Endothelial cell of umbilical vein (primary cell): ENCODE results near the gene SEC11A. TPM values are rescaled to one million over a fixed set of nuclear protein-coding genes. Genes with fewer than 3 reads are reported as not detected.

Experiments used
- BruUV-seq: library from RNA; stranded (reverse); fragments of 400-500 nt; replicated peaks from 2 replicates; lab custom pipeline; 2021; lab: Mats Ljungman, UMichigan
- CTCF ChIA-PET: fragments of 300-600, 350-600 bp; sonication (Branson Sonifier 250); formaldehyde crosslinking; loops from one replicate; lab custom pipeline; 2021; ENCODE audit warnings: antibody characterized with exemption, inconsistent platforms; lab: Charles Lee
- POLR2A ChIA-PET: fragments of 300-600, 350-600 bp; sonication (Branson Sonifier 250); formaldehyde crosslinking; loops from one replicate; lab custom pipeline; 2021; ENCODE audit warnings: antibody characterized with exemption, inconsistent platforms; lab: Charles Lee
- DNase-seq: peaks from one replicate; pipeline ENCODE4 v3.0.0-alpha.2; 2011; ENCODE audit warnings: low read depth, low spot score
- FAIRE-seq: peaks from 2 replicates; lab custom pipeline; 2011; peaks lifted over from hg19 to GRCh38; lab: Jason Lieb, UNC
- H2AFZ ChIP-seq: 2 replicates; pipeline ENCODE4 v1.6.0; 2012; ENCODE audit warnings: low read depth, low read length, control low read depth, inconsistent platforms
- H3K27ac ChIP-seq: 2 replicates; pipeline ENCODE4 v1.5.1; 2011; ENCODE audit warnings: low read depth, mild to moderate bottlenecking, control low read depth, low read length, moderate library complexity; ENCODE audit not compliant: insufficient read depth
- H3K27me3 ChIP-seq, 2 experiments: 2 replicates each; pipeline versions ENCODE4 v1.6.0 to v1.6.1; 2011; ENCODE audit warnings: low read length in 2 of 2, mixed read lengths in 1 of 2; ENCODE audit not compliant: control insufficient read depth in 2 of 2, insufficient read depth in 2 of 2
- H3K36me3 ChIP-seq, 2 experiments: 2 replicates in 1 of 2; 3 replicates in 1 of 2; pipeline ENCODE4 v1.5.1; 2011; ENCODE audit warnings: low read length in 2 of 2, mild to moderate bottlenecking in 1 of 2, moderate library complexity in 1 of 2; ENCODE audit not compliant: control insufficient read depth in 2 of 2, insufficient read depth in 2 of 2; ENCODE audit errors: extremely low read depth in 1 of 2
- H3K4me1 ChIP-seq: 3 replicates; pipeline ENCODE4 v1.5.1; 2011; ENCODE audit warnings: mild to moderate bottlenecking, low read length; ENCODE audit not compliant: control insufficient read depth, insufficient read depth; ENCODE audit errors: extremely low read depth
- H3K4me2 ChIP-seq: 2 replicates; pipeline ENCODE4 v1.6.1; 2011; ENCODE audit warnings: low read length, control low read depth, mixed read lengths; ENCODE audit not compliant: insufficient read depth
- H3K4me3 ChIP-seq, 3 experiments: fragments of 200-600 bp in 1 of 3; sonication (generic), shearing (Covaris generic) in 1 of 3; replicated peaks in 1 of 3; 2 replicates each; pipeline ENCODE4 v1.5.1; 2011 to 2016; ENCODE audit warnings: control low read depth in 3 of 3, low read length in 3 of 3, mild to moderate bottlenecking in 2 of 3, inconsistent platforms in 1 of 3, low read depth in 1 of 3, moderate library complexity in 1 of 3; ENCODE audit not compliant: insufficient read depth in 1 of 3
- H3K79me2 ChIP-seq: 2 replicates; pipeline ENCODE4 v1.6.0; 2012; ENCODE audit warnings: low read length, inconsistent platforms; ENCODE audit not compliant: control insufficient read depth, insufficient read depth
- H3K9ac ChIP-seq: replicated peaks from 2 replicates; pipeline ENCODE3; 2011; ENCODE audit warnings: low read length, control low read depth; ENCODE audit not compliant: insufficient read depth; ENCODE audit errors: extremely low read depth
- H3K9me1 ChIP-seq: replicated peaks from 3 replicates; pipeline ENCODE4 v1.6.0; 2011; ENCODE audit warnings: mild to moderate bottlenecking, low read length; ENCODE audit not compliant: control insufficient read depth, insufficient read depth; ENCODE audit errors: extremely low read depth
- H3K9me3 ChIP-seq: replicated peaks from 2 replicates; pipeline ENCODE4 v1.5.1; 2012; ENCODE audit warnings: low read length, inconsistent platforms; ENCODE audit not compliant: control insufficient read depth, insufficient read depth
- H4K20me1 ChIP-seq: replicated peaks from 2 replicates; pipeline ENCODE3; 2011; ENCODE audit warnings: mild to moderate bottlenecking, low read length; ENCODE audit not compliant: control insufficient read depth, insufficient read depth; ENCODE audit errors: extremely low read depth
- EZH2 ChIP-seq: IDR thresholded peaks from 2 replicates; pipeline ENCODE4 v1.6.1; 2012; ENCODE audit warnings: borderline replicate concordance, low read depth, mild to moderate bottlenecking, moderate library complexity, low read length, inconsistent platforms; ENCODE audit not compliant: severe bottlenecking
- FOS ChIP-seq: IDR thresholded peaks from 2 replicates; pipeline ENCODE4 v1.6.1; 2011; ENCODE audit warnings: mild to moderate bottlenecking, low read length, moderate library complexity, borderline replicate concordance; ENCODE audit not compliant: insufficient read depth
- GATA2 ChIP-seq: IDR thresholded peaks from 2 replicates; pipeline ENCODE4 v1.7.0; 2011; ENCODE audit warnings: low read depth, mild to moderate bottlenecking, moderate library complexity, mixed read lengths, low read length; ENCODE audit not compliant: insufficient read length, insufficient read depth
- JUN ChIP-seq: IDR thresholded peaks from 2 replicates; pipeline ENCODE4 v1.6.1; 2011; ENCODE audit warnings: borderline replicate concordance, low read depth; ENCODE audit not compliant: insufficient read length, insufficient read depth
- POLR2A ChIP-seq: IDR thresholded peaks from 2 replicates; pipeline ENCODE4 v1.6.1; 2012; ENCODE audit warnings: low read depth, mild to moderate bottlenecking, control low read depth, low read length
- dilution Hi-C: fragments of 300-500 bp; cut with MboI; formaldehyde crosslinking; loops from one replicate; pipeline ENCODE4 v1.15.0; 2019; ENCODE audit warnings: low sequenced_read_pairs; ENCODE audit not compliant: extremely low pct_ligation_motif_present
- intact Hi-C: fragments of 100-400 bp; cut with micrococcal nuclease; formaldehyde crosslinking; loops from one replicate; pipeline ENCODE4 v1.10.0; 2022
- polyA plus RNA-seq, 4 experiments: library from polyadenylated mRNA; depleted of rRNA in 3 of 4; stranded (reverse) in 3 of 4; unstranded in 1 of 4; fragments of >200 nt; gene quantifications; 2 replicates each; pipeline versions ENCODE4 v1.2.1 to v1.2.3, GENCODE V29; 2011 to 2012; ENCODE audit warnings: missing spikeins in 1 of 4
- total RNA-seq: library from RNA; stranded (reverse); gene quantifications from 2 replicates; pipeline ENCODE4 v1.2.3, GENCODE V29; 2021
- TF ChIP-seq, protein P1 (sequence below): IDR thresholded peaks from 2 replicates; pipeline ENCODE4 v1.6.1; 2011; ENCODE audit not compliant: insufficient read depth, insufficient read length

The SEC11A gene
- total and polyA plus RNA-seq, 2 donors (not counting 3 experiments of a cell fraction or from before 2014, with no cell fraction given): 189 to 204 TPM

- peaks cover 22% of the 10 kb centered on the region for H3K4me1 ChIP-seq
- dilution Hi-C loops (no loop called here), intact Hi-C loops (no loop called here)
- ChIA-PET CTCF (no interaction called here), POLR2A (no interaction called here)
- no peak overlapping the region for H3K4me3 ChIP-seq
- TF ChIP-seq FOS: peak; percentile 45
- no peak for TF ChIP-seq JUN
- DNase-seq (peak; percentile 53), FAIRE-seq (peak; percentile 65)
- peaks cover 10% of the 10 kb centered on the region for H4K20me1 ChIP-seq
- BruUV-seq: no TSS peak
- peak overlapping the region; percentile 14 for H3K4me2 ChIP-seq
- H3K27me3 ChIP-seq: no peaks in the 10 kb centered on the region
- H3K9me1 ChIP-seq: no peaks in the 10 kb centered on the region
- H3K9ac ChIP-seq: no peak overlapping the region
- no peak overlapping the region for H2AFZ ChIP-seq
- no peaks in the 10 kb centered on the region for H3K9me3 ChIP-seq
- H3K79me2 ChIP-seq: peaks cover 81% of the 10 kb centered on the region
- H3K27ac ChIP-seq: no peak overlapping the region
- H3K36me3 ChIP-seq: no peaks in the 10 kb centered on the region
Observed at GRCh38 chr15:84761607-84762131, 45.7 kb upstream of the SEC11A start.

DNA sequence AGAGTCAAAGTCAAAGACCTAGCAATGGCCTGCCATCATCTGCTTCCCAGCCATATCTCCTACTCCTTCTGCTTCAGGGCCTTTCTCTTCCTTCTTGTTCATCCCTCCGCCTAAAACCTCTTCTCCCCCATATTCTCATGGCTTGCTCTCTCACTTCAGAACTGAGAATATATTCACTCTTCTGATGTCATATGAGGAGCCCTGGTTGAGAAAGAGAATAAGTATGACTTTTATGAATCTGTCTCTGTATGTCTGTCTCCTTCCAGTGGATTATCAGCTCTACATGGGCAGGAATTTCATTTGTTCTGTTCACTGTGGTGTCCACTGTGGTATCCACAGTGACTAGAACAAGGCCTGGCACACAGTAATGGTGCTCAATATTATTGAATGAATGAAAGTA lies 44.3 kb upstream of the SEC11A start:
- Histone ChIP-seq H2AFZ (no peak overlapping the region), H3K79me2 (peaks cover 85% of the 10 kb centered on the region), H3K4me3 (no peak overlapping the region), H3K9me1 (no peaks in the 10 kb centered on the region), H3K4me1 (peaks cover 20% of the 10 kb centered on the region), H3K36me3 (no peaks in the 10 kb centered on the region), H3K27ac (no peak overlapping the region), H3K4me2 (no peak overlapping the region), H4K20me1 (peaks cover 10% of the 10 kb centered on the region), H3K9me3 (no peaks in the 10 kb centered on the region), H3K9ac (no peak overlapping the region), H3K27me3 (no peaks in the 10 kb centered on the region)
- DNase-seq (no peak), FAIRE-seq (no peak)
- ChIA-PET CTCF (no interaction called here), POLR2A (interaction anchor here (0.9 kb wide), 1 partner anchor 8 kb away, joined by 5 read pairs; no protein-coding TSS in a partner anchor)
- dilution Hi-C loops: no loop called here
- intact Hi-C loops: no loop called here
- TF ChIP-seq JUN: no peak
- TF ChIP-seq, protein P1, sequence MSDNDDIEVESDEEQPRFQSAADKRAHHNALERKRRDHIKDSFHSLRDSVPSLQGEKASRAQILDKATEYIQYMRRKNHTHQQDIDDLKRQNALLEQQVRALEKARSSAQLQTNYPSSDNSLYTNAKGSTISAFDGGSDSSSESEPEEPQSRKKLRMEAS: no peak
- TF ChIP-seq EZH2: no peak
- TF ChIP-seq GATA2: no peak
- no peak for TF ChIP-seq POLR2A
- BruUV-seq: no TSS peak
